ENCODE measurements around the gene PIGQ.
"Not testable (repeated sequence)": the region's sequence is repeated elsewhere in the genome, so short reads cannot be mapped to it uniquely, and the experiment has no call there.

The PIGQ gene

DNA sequence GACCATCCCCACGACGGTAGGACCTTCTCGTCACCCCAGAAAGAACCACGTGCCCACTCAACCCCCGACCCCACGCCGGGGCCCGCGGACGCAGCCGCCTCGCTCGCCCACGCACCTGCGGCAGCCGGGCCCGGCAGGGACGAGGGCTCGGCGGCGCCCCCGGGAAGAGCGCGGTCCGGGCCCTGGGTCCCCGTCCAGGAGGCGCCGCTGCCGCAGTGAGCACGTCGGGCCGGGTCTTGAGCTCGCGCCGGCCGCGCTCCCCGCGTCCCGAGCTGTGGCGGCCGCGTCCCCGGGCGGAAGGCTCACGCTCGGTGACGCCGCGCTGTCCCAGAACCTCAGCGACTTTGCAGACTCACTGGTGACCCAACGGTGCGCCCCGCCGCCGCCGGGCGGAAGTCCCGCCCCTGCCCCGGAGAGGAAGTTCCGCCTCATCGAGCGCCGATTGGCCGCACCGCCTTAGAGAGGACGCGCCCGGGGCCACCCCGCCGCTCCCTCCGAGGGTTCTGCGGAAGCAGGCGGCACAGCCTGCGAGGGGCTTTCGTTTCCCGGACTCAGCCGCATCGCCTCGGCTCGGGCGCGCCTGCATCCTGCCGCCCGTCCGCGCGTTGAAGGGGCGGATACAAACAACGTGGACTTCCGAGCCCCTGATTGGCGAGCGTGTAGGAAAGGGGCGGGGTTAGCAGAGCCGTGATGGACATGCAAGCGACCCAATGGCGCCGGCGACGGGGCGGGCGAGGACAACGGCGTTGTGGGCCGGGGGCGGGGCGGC is 19.3 kb downstream of the PIGQ start:
- peak; percentile 94 for DNase-seq

DNA sequence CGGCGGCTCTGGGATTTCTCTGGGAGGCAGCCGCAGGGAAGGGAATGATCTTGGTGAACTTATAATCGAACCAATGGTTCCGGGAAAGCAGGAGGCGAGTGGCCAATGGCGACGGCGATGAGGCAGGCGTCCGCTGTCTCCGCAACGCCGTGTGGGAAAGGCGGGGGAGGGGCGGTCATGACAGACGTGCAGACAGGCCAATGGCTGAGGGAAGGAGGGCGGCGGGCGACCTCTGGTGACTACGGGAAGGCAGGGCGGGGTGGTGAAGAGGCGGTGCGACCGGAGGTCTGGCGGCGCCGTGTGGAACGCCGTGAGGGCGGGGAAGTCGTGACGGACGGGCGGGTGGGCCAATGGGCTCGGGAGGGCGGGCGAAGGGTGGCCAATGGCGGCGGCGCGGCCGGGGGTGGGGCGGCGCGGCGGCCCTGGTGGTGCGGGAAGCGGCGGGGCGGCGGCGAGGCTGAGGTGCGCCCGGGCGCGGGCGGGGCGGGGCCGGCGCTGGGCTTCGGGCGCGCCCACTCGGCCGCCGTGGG is 20.0 kb downstream of the PIGQ start, which contains the start of gene RAB40C:
Gene RAB40C (plus strand): TSS at position 409 of the 530 bp plus-strand sequence. CDS start 226 bp downstream, outside the sequence.
- peak; percentile 98 for DNase-seq

DNA sequence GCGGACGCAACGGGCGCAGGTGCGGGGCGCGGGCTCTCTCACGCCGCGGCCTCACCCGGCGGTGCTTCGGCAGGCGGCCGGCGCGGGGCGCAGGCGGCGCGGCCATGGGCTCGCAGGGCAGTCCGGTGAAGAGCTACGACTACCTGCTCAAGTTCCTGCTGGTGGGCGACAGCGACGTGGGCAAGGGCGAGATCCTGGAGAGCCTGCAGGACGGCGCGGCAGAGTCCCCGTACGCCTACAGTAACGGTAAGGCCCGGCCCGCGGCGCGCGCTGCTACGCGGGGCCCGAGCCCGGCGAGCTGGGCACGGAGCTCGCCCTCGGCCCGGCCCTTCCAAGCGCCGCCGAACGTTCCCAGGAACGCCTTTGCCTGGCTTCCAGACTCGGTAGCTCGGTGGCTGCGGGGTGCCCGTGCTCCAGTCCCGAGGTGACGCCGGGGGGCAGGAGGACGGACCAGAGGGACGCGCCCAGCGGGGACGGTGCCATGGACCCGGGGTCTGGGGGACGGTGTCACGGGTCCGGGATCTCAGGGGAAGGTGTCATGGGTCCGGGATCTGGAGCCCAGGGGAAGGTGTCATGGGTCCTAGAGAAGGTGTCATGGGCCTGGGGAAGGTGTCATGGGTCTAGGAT is 20.5 kb downstream of the PIGQ start:
- no peak for DNase-seq

DNA sequence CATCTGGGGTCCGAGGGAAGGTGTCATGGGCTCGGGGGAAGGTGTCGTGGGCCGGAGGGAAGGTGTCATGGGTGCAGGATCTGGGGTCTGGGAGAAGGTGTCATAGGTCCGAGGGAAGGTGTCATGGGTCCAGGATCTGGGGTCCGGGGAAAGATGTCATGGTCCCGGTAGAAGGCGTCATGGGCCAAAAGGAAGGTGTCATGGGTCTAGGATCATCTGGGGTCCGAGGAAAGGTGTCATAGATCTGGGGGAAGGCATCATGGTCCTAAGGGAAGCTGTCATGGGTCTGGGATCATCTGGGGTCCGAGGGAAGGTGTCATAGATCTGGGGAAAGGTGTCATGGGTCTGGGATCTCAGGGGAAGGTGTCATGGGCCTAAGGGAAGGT is 21.0 kb downstream of the PIGQ start:
- no peak for DNase-seq

DNA sequence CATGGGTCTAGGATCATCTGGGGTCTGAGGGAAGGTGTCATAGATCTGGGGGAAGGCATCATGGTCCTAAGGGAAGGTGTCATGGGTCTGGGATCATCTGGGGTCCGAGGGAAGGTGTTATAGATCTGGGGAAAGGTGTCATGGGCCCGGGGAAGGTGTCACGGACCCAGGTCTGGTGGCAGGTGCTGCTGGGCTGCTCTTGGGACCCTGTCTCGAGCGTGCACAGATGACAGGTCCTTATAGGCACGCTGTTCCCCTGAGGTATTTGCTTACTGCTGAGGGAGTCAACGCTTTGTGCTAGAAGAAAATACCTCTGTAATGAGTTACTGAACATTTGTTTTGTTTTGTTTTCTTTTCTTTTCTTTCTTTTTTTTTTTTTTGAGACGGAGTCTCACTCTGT is 21.5 kb downstream of the PIGQ start:
- DNase-seq = no peak

DNA sequence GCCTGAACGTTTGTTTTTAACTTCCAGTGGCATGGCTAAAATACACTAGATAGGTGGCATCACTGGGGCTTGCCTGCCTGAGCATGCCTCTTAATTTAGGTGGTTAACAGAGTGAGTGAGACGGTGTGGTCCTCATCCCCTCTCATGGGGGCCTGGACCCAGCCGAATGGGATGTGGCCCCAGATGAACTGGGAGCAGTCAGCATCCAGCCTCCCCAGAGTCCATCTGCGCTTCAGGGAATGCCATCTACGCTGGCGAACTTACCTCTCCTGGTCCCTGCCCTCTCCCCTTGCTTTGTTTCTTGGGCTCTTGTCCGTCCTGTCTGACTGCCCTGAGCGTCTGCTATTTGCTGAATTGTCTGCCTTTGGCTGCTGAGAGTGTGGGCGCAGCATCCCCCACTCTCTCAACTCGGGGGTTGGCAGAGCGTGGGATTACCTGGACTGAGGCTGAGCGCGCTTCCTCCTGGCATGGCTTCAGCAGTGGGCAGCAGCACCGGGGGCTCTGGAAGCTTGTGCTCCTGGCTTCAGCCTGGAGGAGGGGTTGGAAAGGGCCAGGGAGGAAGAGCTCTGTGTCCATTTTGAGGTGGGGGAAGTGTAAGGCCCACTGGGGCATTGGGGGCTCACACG is 22.2 kb downstream of the PIGQ start:
- no peak for DNase-seq

DNA sequence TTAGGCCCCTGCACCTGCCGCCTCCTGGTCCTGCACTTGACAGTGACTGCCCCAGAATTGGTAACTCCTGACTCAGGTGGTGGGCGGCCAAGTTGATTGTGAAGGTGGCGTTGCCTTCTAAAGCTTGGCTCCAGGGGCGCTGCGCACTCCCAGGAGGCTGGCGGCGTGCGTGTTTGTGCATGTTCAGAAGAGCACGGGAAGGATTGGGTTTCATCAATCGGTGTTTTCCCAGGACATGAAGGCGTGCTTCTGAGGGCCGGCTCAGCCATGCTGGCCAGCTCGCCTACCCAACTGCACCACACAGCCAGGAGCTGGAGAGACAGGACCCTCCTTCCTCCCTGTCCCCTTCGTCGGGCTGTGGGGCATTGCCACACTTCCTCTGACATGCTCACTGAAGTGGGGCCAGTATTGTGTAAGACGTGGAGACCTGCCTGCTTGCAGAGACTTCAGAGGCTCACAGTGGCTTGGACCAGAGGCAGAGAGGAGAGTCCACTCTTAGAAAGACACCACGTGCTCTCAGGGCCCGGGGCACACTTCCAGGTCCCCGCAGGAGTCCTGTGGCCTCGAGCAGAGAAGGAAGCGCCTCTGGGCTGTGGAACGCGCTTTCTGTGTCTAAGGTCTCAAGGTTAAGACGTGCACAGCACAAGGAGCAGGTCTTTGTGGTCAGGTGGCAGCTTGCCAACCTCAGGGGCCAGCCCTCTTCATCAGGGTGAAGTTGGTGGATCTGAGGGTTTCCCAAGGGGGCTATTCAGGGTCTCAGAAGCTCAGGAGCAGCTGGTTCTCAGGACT is 22.9 kb downstream of the PIGQ start:
- no peak for DNase-seq

DNA sequence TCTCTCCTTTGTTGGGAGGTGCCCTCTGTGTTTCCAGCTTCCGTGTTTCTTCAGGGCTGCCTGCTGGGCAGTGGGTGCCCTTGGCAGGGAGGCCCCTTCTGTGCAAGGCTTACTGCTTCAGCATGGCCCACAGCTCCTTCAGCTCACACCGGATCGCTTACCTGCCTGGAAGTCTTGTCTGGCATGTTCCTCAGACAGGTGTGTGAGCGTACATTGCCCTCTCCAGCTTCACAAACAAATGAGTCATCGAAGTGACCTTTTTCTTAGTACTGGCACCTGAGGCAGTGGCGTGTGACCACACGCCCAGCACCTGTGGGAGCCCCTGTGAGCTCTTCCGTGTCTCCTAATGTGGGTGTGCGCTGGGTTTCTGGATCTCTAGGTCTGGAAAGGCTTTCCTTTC is 23.6 kb downstream of the PIGQ start:
- DNase-seq = no peak

DNA sequence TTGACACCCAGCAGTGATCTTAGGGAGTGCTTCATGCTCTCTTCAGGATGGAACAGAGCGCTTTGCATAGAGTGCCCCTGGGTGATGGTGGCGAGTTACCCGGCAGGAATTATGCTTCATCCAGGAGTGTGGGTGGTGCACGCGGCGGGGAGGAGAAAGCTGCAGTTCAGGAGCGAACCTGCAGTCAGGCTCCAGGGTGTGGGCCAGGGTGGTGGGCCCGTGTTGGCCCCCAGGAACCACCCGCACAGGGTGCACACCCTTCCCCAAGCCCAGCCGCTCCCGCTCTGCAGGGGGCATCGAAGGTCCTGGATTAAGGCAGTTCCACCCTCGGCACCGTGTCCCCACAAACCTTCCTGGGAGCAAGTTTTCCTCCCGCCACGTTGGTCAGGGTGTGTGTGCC is 24.0 kb downstream of the PIGQ start:
- no peak for DNase-seq

DNA sequence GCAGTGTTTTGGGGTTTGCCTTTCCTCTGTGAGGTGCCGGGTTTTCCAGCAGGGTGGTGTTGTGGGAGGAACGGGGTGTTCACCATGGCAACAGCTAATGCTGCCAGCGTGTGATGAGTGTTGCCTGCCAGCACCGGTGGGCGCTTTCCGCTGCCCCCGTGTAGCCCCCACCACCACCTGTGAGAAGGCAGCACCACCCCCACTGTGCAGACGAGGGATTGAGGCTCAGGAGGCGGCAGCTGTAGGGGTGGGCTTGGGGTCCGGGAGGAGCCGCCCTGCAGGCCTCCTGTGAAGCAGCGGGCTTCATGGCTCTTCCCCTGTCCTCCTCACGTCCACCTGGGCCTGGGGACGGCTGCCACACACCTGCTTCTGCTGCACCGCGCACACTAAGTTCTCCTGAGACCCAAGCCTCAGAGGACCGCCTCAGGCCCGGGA is 25.3 kb downstream of the PIGQ start:
- DNase-seq = no peak

DNA sequence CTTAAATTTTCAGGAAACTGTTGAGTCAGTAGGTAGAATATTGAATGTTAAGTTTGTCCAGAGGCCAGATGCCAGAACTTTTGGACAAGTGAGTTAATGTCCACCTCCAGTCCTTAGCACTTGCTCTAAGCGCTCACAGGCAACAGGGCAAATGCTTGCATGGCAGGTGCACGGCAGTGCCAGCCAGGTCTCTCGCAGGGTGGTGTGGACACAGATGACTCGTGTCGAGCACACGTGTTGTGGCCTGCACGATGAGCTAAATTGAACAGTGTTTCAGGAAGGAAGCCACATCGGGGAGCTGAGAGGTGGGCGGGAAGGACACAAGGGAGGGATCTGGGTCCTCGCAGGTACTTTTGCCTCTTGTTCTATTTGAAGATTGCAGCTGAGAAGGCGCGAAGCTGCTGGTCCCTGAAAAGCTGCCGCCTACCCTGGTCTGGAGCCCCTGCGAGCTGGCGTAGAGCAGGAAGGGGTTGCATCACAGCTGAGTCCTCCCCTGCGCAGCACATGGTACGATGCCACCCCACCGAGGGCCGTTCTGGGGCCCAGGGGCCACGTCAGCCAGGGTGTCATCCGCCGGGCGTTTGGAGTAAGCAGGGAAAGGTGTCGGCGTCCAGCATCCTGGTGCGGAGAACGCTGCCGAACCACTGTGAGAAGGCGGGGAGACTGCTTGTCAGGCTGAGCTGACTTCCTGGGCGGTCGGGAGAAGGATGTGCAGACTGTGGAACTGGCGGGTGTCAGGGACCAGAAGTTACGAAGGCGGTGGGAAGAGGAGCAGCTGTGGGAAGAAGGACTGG is 26.4 kb downstream of the PIGQ start:
- no peak for DNase-seq

DNA sequence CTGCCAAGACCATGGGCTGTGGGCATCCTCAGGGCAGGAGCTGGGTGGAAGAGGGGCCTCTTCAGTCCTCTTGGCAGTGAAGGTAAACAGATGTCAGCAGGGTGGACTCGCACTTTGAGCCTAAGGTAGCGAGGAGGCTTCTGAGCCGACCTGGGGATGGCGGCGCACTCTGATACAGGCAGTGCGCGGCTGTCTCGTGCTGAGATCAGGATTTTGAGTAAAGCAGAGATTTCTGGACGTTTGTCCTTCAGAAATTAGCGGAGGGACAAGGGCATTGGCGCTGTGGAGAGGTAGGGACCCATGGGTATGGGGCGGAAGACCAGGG is 26.9 kb downstream of the PIGQ start:
- no peak for DNase-seq

DNA sequence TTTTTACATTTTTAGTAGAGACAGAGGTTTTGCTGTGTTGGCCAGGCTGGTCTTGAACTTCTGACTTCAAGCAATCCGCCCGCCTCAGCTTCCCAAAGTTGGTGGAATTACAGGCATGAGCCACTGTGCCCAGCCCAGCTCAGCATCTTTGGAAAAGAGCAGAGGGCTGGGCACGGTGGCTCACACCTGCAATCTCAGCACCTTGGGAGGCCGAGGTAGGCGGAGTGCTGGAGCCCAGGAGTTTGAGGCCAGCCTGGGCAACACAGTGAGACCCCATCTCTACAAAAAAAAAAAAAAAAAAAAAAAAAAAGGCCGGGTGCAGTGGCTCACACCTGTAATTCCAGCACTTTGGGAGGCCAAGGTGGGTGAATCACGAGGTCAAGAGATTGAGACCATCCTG is 27.9 kb downstream of the PIGQ start:
- DNase-seq = not testable (repeated sequence)

DNA sequence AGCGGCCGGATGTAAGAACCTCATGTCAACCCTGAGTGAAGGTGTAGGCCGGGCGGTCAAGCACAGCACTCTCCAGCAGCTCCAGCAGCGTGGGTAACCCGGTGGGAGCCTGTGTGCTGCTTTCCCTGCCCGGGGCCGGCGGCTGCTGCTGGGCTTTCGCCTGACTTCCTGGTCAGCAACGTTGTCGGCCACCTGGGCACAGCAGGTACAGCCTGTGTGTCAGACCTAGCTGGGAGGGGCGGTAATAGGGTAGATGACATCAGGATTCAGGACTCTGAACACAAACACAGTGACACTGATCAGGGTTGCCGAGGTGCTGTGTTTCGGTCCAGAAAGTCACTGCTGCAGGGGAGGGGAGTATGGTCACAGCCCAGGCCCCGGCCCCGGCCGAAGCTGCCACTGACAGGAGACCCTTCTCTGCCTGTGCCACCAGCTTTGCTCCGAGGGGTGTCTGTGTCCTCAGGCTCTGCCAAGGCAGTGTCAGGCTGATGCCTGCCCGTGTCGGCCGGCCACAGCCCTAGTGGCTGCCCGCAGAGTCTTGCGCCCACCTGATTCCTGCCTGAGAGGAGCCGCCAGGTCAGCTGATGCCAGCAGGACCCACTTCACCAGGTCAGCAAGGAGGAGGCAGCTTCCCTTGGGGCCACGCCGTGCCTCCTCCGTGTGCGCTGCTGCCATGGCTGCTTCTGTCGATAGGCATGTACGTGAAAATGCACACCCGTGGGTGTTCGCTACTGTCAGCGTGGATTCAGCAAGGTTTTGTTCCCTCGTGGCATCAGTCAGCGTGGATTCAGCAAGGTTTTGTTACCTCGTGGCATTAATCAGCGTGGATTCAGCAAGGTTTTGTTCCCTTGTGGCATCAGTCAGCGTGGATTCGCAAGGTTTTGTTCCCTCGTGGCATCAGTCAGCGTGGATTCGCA is 29.3 kb downstream of the PIGQ start:
- no peak for DNase-seq

DNA sequence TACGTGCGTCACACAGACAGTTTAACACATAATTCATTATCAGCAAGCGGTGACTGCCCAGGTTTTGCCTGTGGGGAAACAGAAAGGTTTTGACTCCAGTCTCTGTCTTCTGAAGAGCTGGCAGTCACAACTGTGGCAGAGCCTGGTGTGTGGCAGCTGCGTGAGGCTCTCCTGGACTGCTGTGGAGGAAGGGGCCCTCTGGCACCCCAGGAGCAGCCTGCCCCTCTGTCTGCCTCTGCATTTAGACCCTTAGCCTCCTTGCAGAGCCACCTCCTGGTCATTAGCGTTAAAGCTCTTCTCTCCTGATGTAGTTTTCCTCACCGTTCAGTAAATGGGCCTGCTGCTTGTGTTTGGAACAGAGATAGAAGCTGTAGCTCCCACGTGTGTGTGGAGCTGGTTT is 31.0 kb downstream of the PIGQ start:
- no peak for DNase-seq

DNA sequence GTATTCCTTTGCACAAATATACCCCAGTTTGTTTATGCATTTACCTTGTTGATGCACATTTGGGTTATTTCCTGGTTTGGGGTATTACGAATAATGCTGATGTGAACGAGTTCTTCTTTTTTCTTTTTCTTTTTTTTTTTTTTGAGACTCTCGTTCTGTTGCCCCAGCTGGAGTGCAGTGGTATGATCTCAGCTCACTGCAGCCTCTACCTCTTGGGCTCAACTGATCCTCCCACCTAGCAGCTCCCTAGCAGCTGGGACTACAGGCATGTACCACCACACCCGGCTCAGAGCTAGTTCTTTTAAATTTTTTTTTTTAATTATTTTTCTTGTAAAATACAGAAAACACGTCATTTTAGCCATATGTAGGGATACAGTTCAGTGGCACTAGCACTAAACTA is 34.2 kb downstream of the PIGQ start:
- DNase-seq = no peak

DNA sequence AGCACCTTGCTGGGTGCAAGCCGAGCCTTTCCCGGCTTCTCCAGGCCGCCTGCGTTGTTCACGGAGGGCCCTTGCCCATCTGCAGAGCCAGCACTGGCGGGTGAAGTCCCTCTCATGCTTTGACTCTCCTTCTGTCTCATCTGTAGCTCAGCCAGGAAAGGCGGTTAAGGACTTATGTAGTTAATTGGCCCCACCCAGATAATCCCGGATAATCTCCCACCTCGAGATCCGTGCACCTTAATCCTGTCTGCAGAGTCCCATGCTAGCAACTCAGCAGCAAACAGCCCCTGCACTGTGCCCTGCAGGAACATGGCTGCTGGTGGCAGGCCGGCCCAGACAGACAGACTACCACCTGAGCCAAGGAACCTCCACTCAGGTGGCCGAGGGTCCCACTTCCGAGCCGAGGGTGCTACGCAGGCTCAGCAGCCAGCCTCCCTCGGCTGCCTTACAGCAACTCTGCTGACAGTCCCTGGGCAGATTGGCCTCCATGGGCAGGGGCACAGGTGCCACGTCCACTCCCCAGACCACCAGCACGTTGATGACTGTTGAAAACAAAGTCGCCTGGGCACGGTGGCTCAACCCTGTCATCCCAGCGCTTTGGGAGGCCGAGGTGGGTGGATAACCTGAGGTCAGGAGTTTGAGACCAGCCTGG is 37.0 kb downstream of the PIGQ start:
- DNase-seq = no peak

DNA sequence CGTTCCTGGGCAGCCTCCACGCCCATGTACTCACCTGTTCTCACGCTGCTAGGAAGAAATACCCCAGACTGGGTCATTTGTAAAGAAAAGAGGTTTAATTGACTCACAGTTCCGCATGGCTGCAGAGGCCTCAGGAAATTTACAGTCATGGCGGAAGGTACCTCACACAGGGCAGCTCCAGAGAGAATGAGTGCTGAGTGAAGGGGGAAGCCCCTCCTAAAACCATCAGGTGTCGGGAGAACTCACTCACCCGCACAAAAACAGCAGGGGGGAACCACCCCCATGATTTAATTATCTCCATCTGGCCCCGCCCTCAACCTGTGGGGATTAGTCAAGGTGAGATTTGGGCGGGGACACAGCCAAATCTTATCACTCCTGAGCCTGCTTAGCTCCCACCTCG is 38.3 kb downstream of the PIGQ start:
- DNase-seq = no peak

DNA sequence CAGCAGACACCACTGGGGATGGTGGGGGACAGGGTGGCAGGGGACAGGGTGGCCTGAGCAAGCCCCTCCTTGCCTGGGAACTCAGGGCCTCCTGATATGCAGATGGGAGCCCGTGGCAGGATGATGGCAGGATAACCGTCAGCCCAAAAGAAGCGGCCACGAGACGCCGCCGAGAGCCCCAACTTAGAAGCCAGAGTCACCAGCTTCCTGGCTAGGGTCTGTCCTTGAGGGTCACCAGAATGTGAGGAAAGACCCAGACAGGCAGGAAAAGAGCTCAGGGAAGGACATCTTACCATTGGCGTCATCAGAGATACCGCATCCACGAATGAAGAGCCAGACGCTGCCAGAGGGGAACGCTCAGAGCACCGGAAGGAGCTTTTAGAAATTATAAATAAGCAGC is 39.5 kb downstream of the PIGQ start:
- DNase-seq = no peak

DNA sequence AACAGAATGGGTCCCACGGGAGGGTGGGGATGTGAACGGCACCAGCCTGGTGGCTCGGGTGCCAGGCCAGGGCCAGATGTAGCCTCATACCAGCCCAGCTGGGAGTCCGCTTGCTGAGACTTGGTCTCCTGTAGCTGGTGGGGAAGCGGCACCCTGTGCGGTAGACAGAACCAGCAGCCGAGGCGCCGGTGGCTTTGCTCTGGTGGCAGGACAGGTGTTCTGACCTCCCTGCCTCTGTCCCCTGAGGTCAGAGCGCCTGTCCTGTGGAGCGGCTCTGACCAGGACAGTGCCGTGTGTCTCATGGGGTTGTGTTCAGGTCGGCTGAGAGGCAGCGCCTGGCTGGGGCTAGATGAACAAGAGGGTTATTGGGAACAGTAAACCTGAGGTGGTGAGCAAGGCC is 40.2 kb downstream of the PIGQ start:
- DNase-seq = no peak
